HG02852 (cell line): Measurements from ENCODE around the gene PPP3R2.
"Not testable (repeated sequence)": the region's sequence is repeated elsewhere in the genome, so short reads cannot be mapped to it uniquely, and the experiment has no call there.

ENCODE experiments used
- ATAC-seq: cut with Tn5 transposase; IDR thresholded peaks from one replicate; pipeline ENCODE4 v1.9.1; 2021; ENCODE audit warnings: mild to moderate bottlenecking, moderate library complexity; ENCODE audit not compliant: unreplicated experiment

The PPP3R2 gene

DNA sequence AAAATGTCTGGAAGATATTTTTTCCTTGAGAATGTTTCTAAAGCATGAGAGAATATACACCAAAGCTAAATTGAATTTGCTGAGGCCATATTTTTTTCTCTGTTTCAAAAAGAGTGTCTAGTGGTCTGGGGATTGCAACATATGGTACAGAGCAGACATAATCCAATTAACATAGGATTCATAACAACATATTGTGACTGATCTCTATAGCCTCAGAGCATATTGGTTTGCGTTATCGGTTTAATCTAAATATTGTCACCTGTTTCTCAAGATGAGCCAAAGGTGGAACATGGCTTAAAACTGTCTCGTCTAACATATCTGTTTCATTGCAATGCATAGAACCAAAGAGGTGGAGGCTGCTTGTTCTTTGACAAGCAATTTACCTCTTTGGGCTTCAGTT is 3.9 kb downstream of the PPP3R2 start:
- ATAC-seq, result no peak

DNA sequence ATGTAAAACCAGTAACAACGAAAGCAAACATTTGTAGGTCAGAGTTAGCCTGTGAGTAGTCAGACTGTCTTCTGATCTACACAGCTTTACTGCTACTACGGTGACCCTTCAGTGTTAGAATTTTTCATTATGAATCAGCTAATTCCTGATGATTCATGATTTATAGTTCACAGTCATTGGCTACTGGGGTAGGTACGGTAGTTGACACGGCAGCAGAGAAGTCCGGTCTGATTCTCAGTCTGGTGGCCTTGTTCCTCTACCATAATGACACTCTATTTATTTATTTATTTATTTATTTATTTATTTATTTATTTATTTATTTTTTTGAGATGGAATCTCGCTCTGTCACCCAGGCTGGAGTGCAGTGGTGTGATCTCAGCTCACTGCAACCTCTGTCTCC is 4.7 kb downstream of the PPP3R2 start:
- not testable (repeated sequence) for ATAC-seq

DNA sequence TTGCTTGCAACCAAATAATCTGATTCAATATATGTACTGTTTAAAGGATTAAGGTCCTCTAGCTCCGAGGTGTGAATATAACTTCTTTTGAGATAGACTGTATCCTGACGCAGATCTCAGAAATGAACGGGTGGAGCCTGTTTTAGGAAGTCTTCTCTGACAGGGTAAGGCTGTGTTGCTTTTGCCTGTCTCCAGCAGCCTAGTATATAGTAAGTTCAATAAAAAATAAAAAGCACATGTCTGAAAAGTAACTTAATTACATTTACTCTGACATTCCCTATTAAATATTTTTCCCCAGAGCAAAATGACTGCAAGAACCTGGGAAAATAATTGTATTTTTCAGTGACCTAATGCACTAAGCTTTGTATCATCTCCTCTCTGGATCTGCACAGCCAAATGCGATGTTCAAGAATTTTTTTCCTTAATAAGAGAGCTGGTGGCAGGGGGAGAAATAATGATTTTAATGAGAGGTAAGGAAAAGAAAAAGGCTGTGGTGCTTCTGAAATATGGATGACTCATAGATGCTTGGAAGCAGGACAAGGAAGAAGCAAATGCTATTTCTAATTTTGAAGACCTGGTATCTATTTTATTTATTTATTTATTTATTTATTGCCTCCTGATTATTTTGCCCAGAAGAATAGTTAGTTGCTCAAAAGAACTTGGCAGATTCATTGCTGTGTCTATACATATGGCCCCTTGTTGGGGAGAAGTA is 7.3 kb downstream of the PPP3R2 start:
- no peak for ATAC-seq

DNA sequence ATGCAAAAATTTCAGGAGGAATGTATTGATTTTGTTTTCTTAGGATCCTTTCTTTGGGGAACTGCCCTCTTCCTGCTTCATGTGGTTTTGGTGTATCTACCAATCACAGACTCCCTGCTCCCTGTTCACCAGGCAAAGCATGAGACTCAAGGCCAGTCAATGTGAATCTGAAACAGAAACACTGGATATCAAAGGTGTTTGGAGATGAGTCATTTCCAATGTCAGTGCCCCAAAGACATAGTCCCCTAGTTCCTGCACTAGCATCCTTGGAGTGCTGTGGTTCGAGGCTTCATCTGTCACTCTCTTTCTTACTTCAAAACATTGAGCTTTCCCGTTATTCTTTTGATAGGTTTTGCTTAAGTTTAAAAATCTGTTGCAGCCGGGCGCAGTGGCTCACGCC is 8.1 kb downstream of the PPP3R2 start:
- ATAC-seq, result peak; percentile 97

DNA sequence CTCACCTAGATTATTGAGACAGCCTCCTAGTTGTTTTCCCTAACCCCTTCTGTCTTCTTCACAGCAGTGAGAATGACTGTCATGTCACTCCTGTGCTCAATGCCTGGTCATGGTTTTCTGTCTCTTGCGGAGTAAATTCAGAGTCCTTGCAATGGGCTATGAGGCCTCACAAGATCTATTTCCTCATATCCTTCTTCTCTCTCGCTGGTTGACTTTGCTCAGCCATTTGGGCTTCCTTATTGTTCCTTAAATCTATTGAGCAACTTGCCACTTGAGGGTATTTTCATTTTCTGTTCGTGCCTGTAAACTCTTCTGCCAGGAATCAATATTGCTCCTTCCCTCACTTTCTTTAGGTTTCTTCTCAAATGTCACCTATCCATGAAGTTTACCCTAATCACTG is 9.0 kb downstream of the PPP3R2 start:
- ATAC-seq, result no peak

DNA sequence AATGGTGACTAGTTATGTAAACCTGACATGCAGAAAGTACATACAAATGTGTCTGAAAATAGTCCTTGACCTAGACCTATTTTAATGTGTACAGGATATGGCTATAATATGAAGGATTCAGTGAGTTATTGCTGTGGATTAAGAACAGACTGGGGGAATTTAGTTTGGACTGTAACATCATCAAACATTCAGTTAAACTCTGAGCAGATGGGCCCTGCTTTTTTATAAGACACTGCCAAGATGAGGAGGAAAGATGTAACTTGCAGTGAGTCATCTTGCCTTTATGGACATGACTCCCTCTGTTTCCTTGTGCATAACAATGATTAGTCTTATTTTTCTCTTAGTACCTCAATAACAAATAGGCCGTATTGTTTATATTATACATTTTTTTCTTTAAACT is 12.2 kb downstream of the PPP3R2 start:
- no peak for ATAC-seq

DNA sequence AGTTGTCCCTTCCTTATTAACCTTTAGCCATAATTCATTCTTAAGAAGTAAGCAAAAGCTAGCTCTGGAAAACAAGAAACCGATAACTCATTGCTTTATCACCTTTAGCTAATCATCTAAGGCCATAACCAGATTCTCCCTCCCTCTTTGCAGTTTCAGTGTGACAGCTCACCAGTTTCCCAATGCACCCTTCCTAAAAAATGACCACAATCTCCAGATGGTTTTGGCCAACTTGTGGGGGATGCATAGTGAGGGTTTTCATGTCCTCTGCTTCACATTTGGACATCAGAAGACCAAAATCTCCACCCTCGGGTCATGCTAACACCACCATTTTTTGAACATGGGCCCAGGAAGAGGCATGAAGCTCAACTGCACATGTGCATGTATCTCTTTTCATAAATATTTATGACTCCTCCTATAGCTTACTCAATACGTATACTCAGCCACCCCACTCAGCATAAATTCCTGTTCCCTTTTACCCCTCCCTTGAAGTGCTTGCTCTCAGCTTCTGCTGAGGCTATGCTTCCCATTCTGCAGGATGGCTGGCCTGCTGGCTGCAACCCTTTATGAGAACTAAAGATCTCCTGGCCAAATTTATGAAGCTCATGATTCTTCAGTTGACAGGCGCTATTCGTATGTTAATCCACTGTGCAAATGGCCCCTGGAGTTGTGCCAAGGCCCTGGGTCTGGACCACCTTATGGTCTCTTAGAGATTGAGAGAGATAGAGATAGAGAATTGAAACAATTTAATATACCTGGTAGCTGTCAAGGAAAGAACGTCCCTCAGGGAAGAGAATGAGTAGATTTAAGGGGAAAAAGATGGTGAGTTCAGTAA is 14.8 kb downstream of the PPP3R2 start:
- ATAC-seq, result no peak

DNA sequence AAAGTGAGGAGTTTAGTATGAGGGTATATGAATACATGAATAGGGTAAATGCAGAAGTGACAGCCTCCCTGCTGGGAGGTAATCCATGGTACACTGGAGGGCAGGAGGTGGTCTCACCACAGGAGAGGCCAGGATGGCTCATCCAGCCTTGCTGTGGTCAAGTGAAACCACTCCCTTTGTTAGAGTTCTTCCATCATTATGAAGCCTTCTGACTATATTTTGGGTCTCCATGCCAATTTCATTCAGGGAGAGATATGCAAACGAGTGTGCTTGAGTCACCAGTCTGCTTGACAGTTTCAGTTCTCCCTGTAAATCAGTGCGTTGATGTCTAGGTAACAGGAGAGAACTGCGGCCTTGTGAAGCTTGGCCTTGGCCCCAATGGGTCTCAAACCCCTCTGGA is 16.4 kb downstream of the PPP3R2 start:
- ATAC-seq, result peak; percentile 67

DNA sequence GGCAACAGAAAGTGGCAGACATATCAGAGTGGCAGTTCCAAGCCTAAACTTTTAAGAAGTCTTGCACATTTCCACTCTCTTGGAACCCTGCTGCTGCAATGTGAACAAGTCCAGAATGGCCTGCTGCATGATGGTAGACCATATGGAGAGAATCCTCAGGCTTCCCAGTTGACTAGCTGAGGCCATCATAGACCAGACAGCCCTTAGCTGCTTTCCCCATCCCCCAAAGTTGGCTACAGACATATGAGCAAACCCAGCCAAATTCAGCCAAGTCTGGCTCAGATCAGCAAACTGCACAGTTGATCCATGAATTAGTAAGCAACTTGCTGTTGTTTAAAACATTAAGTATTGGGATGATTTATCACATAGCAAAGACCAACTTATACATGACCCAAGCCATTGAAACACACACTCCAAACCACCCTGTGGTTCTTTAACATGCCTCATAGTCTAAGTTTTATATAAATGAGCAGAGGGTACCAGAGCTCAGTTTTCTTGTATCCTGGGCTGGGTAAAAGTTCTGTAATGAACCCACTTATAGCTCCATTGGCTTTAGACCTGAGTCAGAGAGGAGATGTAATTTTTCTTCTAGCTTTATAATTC is 19.9 kb downstream of the PPP3R2 start:
- ATAC-seq, result no peak

DNA sequence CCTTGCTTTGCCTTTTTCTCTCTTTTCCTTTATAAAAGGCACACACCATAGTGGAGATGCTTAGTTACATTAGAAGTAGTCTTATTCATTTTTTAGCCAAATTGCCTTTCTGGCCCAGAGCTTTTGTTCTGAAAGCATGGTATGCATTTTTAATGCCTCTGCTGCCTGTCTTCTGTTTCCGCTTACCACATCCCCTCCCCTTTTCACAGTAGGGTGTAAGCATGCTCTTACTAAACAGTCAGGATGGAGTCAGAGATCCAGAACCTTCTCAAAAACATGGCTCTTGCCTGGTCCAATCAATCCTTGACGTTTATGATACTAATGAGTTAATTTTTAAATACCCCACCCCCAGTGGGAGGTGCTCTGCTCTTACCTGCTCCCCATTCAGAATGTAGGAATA is 22.5 kb downstream of the PPP3R2 start:
- ATAC-seq, result no peak

DNA sequence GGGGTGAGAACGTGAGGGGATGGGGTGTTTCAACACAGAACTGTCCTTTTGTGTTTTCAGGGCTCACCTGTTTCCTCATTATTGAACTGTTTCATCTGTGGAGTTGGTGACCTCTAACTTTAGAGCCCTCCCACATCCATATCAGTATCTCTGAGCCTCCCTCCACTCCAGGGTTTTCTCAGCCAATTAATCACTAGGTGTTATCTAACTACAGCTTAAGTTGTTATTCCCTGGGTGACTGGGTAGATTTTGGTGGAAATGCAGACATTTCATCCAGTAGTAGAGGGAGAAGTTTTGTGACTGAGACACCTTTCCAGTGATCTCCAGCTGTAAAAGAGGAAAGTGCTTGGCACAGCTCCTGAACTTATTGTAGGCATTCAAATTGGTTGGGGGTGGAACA is 23.7 kb downstream of the PPP3R2 start:
- ATAC-seq, result no peak

DNA sequence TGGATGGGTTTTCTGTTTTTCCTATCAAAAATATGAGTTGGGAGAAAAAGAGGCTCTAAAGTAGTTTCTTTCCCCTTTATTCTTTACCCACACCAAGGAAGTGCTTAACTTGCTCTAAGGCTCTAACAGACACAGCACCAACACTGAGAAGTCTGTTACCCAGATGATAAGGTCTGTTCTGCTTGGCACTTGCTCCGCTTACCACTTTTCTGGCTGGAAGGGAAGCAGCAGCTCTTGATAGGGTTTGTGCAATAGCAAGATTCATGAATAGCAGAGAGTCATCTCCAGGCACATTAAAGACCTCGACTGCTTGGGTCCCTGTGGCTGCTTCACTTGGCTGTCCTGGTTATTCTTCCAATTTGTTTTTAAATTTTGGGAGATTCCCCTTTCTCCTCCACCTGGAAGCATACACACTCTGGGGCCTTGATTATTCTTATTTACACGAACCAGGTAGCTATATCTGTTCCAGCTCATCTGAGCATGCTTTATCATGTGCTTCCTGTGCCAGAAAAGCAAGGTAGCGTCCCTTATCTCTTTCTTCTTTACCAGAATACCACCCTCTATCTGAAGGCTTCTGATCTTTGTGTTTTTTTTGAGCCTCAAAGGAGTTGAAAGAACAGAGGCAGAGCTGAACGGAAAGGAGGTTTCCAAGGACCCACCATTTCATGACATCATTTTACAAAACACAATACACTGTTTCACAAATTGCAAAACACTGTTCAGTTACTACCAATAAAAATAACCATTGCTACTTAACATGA is 24.8 kb downstream of the PPP3R2 start:
- ATAC-seq, result no peak

DNA sequence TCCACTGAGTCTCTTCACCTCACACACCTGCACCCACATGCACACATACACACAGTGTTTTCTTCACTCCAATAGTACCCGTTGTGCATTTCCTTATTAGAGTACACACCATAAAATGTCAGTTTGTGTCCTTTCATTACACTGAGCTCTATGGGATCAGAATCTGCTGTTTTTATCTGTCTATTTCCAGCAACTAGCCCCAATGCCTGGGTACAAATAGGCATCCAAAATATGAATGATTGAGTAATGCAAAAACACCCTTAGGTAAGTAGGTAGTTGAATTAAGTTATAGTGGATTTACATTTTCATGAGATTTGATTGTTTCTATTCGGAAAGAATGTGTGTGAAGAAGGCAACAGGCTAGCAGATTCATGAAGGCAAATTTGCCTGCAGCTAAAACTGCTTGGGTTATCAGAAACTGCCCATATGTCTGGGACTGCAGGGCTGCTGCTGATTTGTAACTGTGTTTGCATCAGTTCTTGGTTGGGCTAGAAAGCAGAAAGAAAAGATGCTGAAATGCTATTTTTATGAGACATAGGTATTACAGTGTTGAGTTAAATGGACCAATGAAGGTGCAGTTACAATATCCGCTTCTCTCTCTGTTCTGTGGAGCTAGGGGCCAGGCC is 26.9 kb downstream of the PPP3R2 start:
- no peak for ATAC-seq

DNA sequence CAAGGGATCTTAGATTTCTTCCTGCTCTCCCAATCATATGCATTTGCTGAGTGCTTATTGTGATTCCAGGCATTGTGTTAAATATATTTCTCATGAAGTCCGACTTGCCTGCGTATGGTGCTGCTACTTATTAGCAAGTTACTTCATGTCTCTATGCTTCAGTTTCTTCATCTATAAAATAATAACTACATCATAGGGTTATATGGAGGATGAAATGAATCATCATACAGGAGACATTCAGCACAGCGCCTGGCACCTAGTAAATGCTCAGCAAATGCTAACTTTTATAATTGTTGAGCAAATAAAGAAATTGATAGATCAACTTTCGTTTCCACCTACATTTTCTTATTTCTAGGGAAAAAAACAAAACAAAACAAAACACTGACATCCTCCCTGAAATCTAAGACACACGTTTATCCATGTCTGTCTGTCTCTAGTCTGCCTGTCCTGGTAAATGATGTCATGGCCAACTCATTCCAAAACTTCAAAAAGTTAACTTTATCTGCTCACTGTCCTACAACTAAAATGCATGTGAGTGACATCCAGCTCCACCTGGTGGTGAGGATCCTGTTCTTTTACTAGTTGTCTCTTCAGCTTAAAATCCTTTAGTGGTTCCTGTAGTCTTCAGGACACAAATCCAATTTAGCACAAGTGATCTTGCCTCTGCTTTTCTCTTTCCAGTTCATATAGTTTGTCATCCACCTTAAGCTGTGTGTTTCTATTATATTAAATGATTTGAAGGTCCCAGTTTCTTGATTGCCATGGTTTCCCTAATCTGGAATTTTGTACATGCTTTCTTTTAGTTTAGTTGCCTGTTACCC is 27.7 kb downstream of the PPP3R2 start:
- ATAC-seq, result peak; percentile 83

DNA sequence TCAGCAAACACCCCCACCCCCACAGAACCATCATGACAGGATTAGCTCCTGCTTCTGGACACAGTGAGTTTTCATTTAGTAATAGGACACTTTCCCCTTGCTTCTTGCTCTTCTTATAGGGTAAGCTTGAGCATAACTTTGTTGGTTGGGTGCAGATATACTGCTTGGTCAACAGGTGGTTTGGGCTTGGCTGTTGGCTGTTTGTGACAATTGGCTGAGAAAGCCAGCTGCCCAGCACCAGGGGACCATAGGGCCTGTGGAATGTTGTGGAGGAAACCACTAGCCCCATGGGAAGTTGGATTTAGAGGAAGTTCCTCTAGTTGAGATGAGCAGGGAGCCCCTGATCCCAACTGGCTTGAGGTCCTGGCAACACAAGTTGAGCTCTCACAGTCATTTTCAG is 30.5 kb downstream of the PPP3R2 start:
- no peak for ATAC-seq

DNA sequence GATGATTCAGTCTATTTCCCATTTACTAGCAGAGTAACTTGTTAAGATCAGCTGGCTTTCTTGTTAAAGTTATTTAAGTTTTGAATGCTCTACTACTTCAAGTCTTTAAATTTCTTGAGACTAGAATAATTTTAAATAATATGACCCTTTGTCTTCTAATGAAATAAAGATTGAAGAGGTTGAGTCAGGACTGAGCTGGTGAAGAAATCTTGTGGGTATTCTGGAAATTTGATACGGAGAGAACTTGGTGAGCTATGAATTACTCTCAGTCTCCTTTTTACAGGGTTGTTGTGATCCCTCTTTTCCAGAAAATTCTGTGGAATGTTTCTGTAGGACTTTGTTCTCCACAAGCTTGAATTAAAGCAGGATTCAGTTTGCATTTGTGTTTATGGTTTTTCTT is 31.8 kb downstream of the PPP3R2 start:
- no peak for ATAC-seq

DNA sequence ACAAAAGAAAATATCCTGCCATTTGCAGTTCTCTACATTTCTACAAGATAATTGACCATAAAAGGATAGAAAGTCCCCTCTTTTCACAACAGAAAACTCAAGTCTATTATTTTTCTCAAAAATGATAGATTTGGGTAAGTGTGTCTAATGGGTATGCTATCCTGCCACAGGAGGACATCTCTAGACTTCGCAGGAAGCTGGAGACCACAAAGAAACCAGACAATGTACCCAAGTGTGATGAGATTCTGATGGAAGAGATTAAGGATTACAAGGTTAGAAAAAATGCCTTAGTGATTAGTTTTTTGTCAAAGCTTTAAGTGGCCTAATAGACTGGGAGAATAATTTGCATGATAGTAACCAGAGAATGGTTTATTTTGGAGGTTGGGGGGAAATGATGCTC is 33.0 kb downstream of the PPP3R2 start:
- ATAC-seq, result no peak

DNA sequence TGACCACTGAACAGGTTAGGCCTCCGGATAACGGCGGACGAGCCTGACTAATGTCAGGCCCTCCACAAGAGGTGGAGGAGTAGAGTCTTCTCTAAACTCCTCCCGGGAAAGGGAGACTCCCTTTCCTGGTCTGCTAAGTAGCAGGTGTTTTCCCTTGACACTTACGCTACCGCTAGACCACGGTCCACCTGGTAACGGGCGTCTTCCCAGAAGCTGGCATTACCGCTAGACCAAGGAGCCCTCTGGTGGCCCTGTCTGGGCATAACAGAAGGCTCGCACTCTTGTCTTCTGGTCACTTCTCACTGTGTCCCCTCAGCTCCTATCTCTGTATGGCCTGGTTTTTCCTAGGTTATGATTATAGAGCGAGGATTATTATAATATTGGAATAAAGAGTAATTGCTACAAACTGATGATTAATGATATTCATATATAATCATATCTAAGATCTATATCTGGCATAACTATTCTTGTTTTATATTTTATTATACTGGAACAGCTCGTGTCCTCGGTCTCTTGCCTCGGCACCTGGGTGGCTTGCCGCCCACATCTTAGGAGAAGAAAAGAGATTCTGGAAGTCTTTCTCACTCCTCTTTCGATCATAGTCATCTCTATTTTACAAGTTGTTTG is 45.2 kb downstream of the PPP3R2 start:
- ATAC-seq, result not testable (repeated sequence)

DNA sequence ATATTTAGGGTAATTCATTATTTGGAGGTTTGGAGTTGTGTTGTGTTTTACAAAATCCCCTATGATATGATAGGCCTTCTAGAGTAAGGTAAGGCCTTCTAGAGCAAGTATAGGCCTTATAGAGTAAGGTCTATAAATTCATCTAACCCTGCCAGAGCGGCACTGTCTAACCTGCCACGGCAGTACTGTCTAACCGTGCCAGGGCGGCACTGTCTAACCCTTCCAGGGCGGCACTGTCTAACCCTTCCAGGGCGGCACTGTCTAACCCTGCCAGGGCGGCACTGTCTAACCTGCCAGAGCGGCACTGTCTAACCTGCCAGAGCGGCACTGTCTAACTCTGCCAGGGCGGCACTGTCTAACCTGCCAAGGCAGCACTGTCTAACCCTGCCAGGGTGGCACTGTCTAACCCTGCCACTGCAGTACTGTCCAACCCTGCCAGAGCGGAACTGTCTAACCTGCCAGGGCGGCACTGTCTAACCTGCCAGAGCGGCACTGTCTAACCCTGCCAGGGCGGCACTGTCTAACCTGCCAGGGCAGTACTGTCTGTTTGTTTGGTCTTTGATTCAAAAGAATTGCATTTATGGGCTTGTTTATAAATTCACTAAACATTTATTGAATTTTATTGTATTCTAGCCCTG is 51.6 kb downstream of the PPP3R2 start:
- ATAC-seq, result no peak
